HFFc6 (cell line): Measurements from ENCODE around the gene QARS1. TPM values are rescaled to one million over a fixed set of nuclear protein-coding genes. Genes with fewer than 3 reads are reported as not detected.

ENCODE experiments used
- DNase-seq: peaks from one replicate; pipeline ENCODE4 v3.0.0-alpha.2; 2018
- H3K27ac Mint-ChIP-seq: 2 replicates; pipeline ENCODE4 v1.8.0; 2020; ENCODE audit warnings: mild to moderate bottlenecking, mixed read lengths
- H3K27me3 Mint-ChIP-seq: 2 replicates; pipeline ENCODE4 v1.8.0; 2021; ENCODE audit warnings: mild to moderate bottlenecking, moderate library complexity, mixed read lengths; ENCODE audit not compliant: insufficient read depth
- H3K36me3 Mint-ChIP-seq: 2 replicates; pipeline ENCODE4 v1.8.0; 2021; ENCODE audit warnings: low read depth, mixed read lengths
- H3K4me1 Mint-ChIP-seq: 2 replicates; pipeline ENCODE4 v1.8.0; 2020; ENCODE audit warnings: low read depth, mixed read lengths
- H3K4me3 Mint-ChIP-seq: 2 replicates; pipeline ENCODE4 v1.8.0; 2020; ENCODE audit warnings: mild to moderate bottlenecking, moderate library complexity, mixed read lengths
- H3K9me3 Mint-ChIP-seq: 2 replicates; pipeline ENCODE4 v1.8.0; 2020; ENCODE audit warnings: mild to moderate bottlenecking, mixed read lengths
- total RNA-seq, 6 experiments: library from RNA; stranded (reverse); fragmentation: NEBNext Ultra II Directional; extraction: Animal tissue kit (Norgen Biotek cat#: 25700); gene quantifications; 2 replicates in 1 of 6; 3 replicates in 5 of 6; pipeline ENCODE4 v1.2.3, GENCODE V29; 2021
- TF ChIP-seq, protein P1 (sequence below): fragments of 200-600 bp; sonication (generic); IDR thresholded peaks from 2 replicates; pipeline ENCODE4 v1.5.0; 2021; ENCODE audit warnings: antibody characterized with exemption, mild to moderate bottlenecking

Gene QARS1
- total RNA-seq, 6 experiments from 2014 or later = 183 to 263 (median 237) TPM

DNA sequence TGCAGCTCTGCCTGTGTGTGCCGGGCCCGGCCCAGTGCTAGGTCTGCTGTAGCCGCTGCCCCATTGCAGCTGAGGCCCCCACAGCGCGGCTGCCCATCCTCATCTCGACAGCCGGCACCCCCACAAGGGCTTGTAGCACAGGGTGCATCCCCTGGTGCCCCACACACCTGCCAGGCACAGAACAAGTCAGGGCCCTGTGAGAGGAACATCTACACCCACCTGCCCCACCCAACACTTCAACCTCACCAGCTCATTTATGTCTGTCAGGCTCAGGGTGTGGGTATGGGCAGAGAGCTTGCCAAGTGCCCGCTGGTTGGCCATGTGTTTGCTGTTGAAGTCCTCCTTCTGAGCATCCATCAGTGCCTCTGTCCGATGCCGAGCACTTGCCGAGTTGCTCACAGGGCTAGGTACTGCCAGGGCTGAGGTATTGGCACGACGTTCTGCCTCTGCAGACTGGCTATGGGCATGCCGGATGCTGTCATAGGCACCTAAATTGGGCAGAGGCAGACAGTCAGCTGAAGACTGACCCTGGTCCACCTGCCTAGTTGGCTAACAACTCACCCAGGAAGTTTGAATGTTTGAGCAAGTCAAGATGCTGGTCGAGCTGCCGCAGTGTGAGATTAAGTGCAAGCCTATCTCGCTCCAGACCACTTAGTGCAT lies 18.5 kb upstream of the QARS1 start:
- H3K36me3 Mint-ChIP-seq = peaks cover 11% of the 10 kb centered on the region
- TF ChIP-seq, protein P1, sequence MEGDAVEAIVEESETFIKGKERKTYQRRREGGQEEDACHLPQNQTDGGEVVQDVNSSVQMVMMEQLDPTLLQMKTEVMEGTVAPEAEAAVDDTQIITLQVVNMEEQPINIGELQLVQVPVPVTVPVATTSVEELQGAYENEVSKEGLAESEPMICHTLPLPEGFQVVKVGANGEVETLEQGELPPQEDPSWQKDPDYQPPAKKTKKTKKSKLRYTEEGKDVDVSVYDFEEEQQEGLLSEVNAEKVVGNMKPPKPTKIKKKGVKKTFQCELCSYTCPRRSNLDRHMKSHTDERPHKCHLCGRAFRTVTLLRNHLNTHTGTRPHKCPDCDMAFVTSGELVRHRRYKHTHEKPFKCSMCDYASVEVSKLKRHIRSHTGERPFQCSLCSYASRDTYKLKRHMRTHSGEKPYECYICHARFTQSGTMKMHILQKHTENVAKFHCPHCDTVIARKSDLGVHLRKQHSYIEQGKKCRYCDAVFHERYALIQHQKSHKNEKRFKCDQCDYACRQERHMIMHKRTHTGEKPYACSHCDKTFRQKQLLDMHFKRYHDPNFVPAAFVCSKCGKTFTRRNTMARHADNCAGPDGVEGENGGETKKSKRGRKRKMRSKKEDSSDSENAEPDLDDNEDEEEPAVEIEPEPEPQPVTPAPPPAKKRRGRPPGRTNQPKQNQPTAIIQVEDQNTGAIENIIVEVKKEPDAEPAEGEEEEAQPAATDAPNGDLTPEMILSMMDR = no peak
- no peak overlapping the region for H3K27ac Mint-ChIP-seq
- peaks cover 13% of the 10 kb centered on the region for H3K4me1 Mint-ChIP-seq
- no peak overlapping the region for H3K4me3 Mint-ChIP-seq
- peaks cover 6% of the 10 kb centered on the region for H3K27me3 Mint-ChIP-seq
- H3K9me3 Mint-ChIP-seq = no peaks in the 10 kb centered on the region
- DNase-seq = no peak

DNA sequence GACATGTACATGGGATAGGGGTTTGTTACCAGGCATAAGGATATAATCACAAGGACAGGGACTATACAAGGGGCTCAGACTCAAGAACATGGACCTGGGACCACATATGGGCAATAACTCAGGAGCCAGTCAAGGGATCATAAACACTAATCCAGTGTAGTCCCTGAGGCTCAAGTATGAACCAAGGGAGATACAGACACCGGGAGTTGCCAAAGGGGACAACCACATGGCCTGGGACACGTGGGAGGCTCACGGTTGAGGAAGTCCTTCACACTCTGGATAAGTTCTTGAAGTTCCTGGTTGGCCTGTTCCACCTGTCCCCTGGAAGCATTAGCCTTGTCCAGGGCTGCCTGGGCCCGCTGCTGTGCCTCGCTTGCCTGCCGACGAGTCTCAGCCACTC lies 17.9 kb upstream of the QARS1 start:
- Mint-ChIP-seq H3K36me3 (peaks cover 11% of the 10 kb centered on the region), H3K4me1 (peaks cover 13% of the 10 kb centered on the region), H3K9me3 (no peaks in the 10 kb centered on the region), H3K4me3 (no peak overlapping the region), H3K27ac (0 out of 2 replicates have a peak overlapping the region, but pooled peaks have one; percentile 58), H3K27me3 (peaks cover 6% of the 10 kb centered on the region)
- no peak for DNase-seq
- TF ChIP-seq, protein P1 = no peak

DNA sequence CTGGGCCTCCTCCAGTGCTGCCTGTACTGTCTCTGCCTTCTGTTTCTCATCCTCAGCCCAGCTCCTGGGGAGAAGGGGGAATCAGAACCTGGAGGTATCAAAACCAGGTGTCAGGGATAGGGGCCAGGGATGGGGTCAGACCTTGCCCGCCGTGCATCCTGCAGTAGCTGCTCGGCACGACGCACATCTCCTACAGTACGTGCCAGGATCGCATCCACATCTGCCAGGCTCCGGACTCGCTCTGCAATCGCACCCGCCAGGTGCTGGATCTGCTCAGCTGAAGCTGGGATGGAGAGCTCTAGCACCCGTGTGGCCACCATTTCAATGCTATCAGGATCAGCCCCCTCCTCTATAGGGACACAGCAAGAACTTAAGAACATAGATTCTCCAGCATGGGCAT lies 17.5 kb upstream of the QARS1 start:
- no peak for DNase-seq
- Mint-ChIP-seq H3K4me3 (no peak overlapping the region), H3K36me3 (peaks cover 11% of the 10 kb centered on the region), H3K27me3 (peaks cover 6% of the 10 kb centered on the region), H3K4me1 (peaks cover 13% of the 10 kb centered on the region), H3K27ac (peak overlapping the region; percentile 58; the same call in 1 of the 2 replicates), H3K9me3 (no peaks in the 10 kb centered on the region)
- TF ChIP-seq, protein P1 = no peak

DNA sequence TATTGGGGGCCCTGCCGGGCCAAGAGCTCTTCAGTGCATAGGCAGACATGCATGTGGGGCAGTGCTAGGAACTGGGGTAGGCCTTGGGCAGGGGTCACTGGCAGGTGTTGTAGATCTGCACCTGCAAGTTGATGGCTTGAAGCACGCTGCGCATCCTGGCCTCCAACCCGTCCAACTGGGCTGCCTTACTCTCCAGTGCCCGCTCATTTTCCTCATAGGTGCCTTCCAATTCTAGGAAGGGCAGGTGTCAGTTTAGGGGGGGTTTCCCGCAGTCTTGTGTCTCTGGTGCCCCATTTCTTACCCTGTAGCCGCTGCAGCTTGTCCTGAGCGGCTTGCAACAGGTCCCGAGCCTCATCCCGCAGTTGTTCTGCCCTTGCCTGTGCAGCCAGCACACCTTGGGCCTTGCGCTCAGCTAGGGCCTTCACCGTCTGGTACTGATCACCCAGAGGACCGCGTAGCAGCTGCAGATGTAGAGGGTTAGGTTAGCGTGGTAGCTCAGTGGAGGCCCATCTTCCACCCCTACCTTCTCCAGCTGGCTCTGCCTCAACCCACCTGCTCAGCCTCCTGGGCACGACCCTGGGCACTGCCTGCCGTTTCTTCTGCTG lies 16.7 kb upstream of the QARS1 start:
- Mint-ChIP-seq H3K4me3 (peak overlapping the region; percentile 30; the same call in 1 of the 2 replicates), H3K4me1 (peaks cover 13% of the 10 kb centered on the region), H3K36me3 (peaks cover 13% of the 10 kb centered on the region), H3K27me3 (peaks cover 6% of the 10 kb centered on the region), H3K27ac (peak overlapping the region; percentile 58), H3K9me3 (no peaks in the 10 kb centered on the region)
- no peak for DNase-seq
- TF ChIP-seq, protein P1 = no peak

DNA sequence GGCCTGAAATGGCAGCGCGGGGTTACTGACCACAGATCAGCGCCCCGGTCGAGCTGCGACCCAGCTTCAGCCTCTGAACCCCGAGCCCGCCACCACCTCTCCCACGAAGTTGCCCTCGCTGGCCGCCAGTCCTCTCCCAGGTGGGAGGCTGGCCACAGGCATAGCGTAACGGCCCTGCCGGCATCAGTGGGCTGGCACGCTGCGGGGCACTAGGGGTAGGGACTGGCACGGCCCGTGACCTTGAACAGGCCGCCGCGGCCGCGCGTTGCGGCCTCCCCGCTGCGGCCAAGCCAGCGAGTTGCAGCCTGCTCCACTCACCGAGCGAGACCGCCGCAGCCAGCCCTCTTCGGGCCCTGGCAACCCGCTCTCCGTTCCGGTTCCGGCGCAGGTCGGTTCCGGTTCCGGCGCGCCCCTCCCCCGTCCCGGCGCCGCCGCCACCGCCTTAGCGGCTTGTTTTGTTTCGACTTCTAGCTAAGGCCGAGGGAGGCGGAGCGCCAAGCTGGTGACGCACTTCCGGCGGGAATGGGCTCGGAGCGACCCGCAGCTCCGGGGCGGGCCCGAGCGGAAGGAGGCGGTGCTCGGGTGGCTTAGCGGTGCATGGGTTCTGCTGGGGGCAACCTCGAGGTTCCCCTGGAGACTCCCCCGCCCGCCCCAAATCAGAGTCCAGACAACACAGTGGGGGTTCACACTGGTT lies 16.0 kb upstream of the QARS1 start, which contains the start of gene USP19:
Gene USP19, minus strand, starts transcription at position 386 of the 694 bp plus-strand sequence. CDS start 1,678 bp downstream, outside the sequence.
- H3K27ac Mint-ChIP-seq = peak within 1 kb of the TSS; percentile 94
- DNase-seq = peak; percentile 85
- TF ChIP-seq, protein P1 = no peak
- H3K36me3 Mint-ChIP-seq = peaks cover 20% of the 10 kb centered on the region
- peak within 1 kb of the TSS; percentile 93 for H3K4me3 Mint-ChIP-seq
- H3K9me3 Mint-ChIP-seq = no peaks in the 10 kb centered on the region
- H3K27me3 Mint-ChIP-seq = peaks cover 6% of the 10 kb centered on the region
- H3K4me1 Mint-ChIP-seq = peaks cover 13% of the 10 kb centered on the region
